DND-41 (cell line): ENCODE data around the gene KIF24.

Source experiments
- ATAC-seq: fragments of 200-7000 bp; cut with Tn5 transposase; 3 replicates; pipeline ENCODE4 v1.9.1; 2021; ENCODE audit warnings: low read depth; ENCODE audit not compliant: insufficient read depth
- DNase-seq: peaks from one replicate; pipeline ENCODE4 v3.0.0-alpha.2; 2020
- H2AFZ ChIP-seq: 2 replicates; pipeline ENCODE4 v1.6.0; 2012; ENCODE audit warnings: low read depth, low read length
- H3K27ac ChIP-seq: 2 replicates; pipeline ENCODE4 v1.5.1; 2012; ENCODE audit warnings: low read length, inconsistent platforms
- H3K27me3 ChIP-seq: fragments of 200-600 bp; sonication (generic); 2 replicates; pipeline ENCODE4 v1.6.0; 2012; ENCODE audit warnings: low read length, mild to moderate bottlenecking, inconsistent platforms; ENCODE audit not compliant: insufficient read depth, poor library complexity
- H3K36me3 ChIP-seq: 2 replicates; pipeline ENCODE4 v1.5.1; 2012; ENCODE audit warnings: low read length, inconsistent platforms; ENCODE audit not compliant: insufficient read depth
- H3K4me1 ChIP-seq: 2 replicates; pipeline ENCODE4 v1.5.1; 2012; ENCODE audit warnings: mild to moderate bottlenecking, low read length; ENCODE audit not compliant: insufficient read depth
- H3K4me2 ChIP-seq: 2 replicates; pipeline ENCODE4 v1.6.0; 2012; ENCODE audit warnings: mild to moderate bottlenecking, moderate library complexity, low read length, inconsistent platforms; ENCODE audit not compliant: insufficient read depth
- H3K4me3 ChIP-seq, 2 experiments: fragments of 200-600 bp in 1 of 2; shearing (Covaris generic) in 1 of 2; 2 replicates each; pipeline ENCODE4 v1.5.1; 2012 to 2016; ENCODE audit warnings: inconsistent platforms in 2 of 2, low read length in 2 of 2, mild to moderate bottlenecking in 2 of 2, low read depth in 1 of 2, moderate library complexity in 1 of 2
- H3K79me2 ChIP-seq: 2 replicates; pipeline ENCODE4 v1.6.0; 2012; ENCODE audit warnings: low read length, inconsistent platforms; ENCODE audit not compliant: insufficient read depth
- H3K9ac ChIP-seq: 2 replicates; pipeline ENCODE4 v1.6.0; 2012; ENCODE audit warnings: low read depth, mild to moderate bottlenecking, inconsistent platforms, low read length, moderate library complexity
- H3K9me3 ChIP-seq: 2 replicates; pipeline ENCODE4 v1.5.1; 2012; ENCODE audit warnings: low read length, moderate library complexity, mild to moderate bottlenecking, inconsistent platforms; ENCODE audit not compliant: insufficient read depth, severe bottlenecking
- H4K20me1 ChIP-seq: 2 replicates; pipeline ENCODE4 v1.6.0; 2012; ENCODE audit warnings: low read length; ENCODE audit not compliant: insufficient read depth
- EZH2 ChIP-seq: IDR thresholded peaks from 3 replicates; pipeline ENCODE4 v1.6.1; 2012; ENCODE audit warnings: borderline replicate concordance, low read depth, mild to moderate bottlenecking, moderate library complexity, low read length, inconsistent platforms; ENCODE audit not compliant: severe bottlenecking
- TF ChIP-seq, protein P1 (sequence below): IDR thresholded peaks from 2 replicates; pipeline ENCODE4 v1.5.1; 2012; ENCODE audit warnings: borderline replicate concordance, low read length, moderate library complexity, mild to moderate bottlenecking; ENCODE audit not compliant: poor library complexity, severe bottlenecking; ENCODE audit errors: extremely low read depth

Gene KIF24

GRCh38 chr9:34371886-34372466 lies 42.9 kb upstream of the KIF24 start:
- Histone ChIP-seq H3K79me2 (no peaks in the 10 kb centered on the region), H3K9me3 (no peaks in the 10 kb centered on the region), H3K4me2 (no peak overlapping the region), H3K4me3 (no peak overlapping the region), H3K4me1 (peaks cover 17% of the 10 kb centered on the region), H2AFZ (no peak overlapping the region), H3K9ac (no peak overlapping the region), H3K36me3 (no peaks in the 10 kb centered on the region), H3K27me3 (no peaks in the 10 kb centered on the region), H4K20me1 (0 out of 2 replicates have a peak, but pooled peaks cover 7% of the 10 kb centered on the region), H3K27ac (no peak overlapping the region)
- TF ChIP-seq, protein P1, sequence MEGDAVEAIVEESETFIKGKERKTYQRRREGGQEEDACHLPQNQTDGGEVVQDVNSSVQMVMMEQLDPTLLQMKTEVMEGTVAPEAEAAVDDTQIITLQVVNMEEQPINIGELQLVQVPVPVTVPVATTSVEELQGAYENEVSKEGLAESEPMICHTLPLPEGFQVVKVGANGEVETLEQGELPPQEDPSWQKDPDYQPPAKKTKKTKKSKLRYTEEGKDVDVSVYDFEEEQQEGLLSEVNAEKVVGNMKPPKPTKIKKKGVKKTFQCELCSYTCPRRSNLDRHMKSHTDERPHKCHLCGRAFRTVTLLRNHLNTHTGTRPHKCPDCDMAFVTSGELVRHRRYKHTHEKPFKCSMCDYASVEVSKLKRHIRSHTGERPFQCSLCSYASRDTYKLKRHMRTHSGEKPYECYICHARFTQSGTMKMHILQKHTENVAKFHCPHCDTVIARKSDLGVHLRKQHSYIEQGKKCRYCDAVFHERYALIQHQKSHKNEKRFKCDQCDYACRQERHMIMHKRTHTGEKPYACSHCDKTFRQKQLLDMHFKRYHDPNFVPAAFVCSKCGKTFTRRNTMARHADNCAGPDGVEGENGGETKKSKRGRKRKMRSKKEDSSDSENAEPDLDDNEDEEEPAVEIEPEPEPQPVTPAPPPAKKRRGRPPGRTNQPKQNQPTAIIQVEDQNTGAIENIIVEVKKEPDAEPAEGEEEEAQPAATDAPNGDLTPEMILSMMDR = no peak
- TF ChIP-seq EZH2 = no peak
- DNase-seq (no peak), ATAC-seq (no peak)

- H2AFZ ChIP-seq = no peak overlapping the region
- no peak overlapping the region for H3K4me2 ChIP-seq
- ATAC-seq = no peak
These were observed 42.2 kb upstream of the KIF24 start for GRCh38 chr9:34370970-34371880.

GRCh38 chr9:34370335-34370969 lies 41.4 kb upstream of the KIF24 start:
- H3K27me3 ChIP-seq = no peaks in the 10 kb centered on the region
- ATAC-seq = no peak
- H3K9ac ChIP-seq = no peak overlapping the region
- H3K79me2 ChIP-seq = no peaks in the 10 kb centered on the region
- TF ChIP-seq EZH2 = no peak
- TF ChIP-seq, protein P1 = no peak
- no peaks in the 10 kb centered on the region for H4K20me1 ChIP-seq
- no peak overlapping the region for H2AFZ ChIP-seq
- H3K9me3 ChIP-seq = no peaks in the 10 kb centered on the region
- DNase-seq = no peak
- no peaks in the 10 kb centered on the region for H3K36me3 ChIP-seq
- no peak overlapping the region for H3K27ac ChIP-seq
- H3K4me2 ChIP-seq = no peak overlapping the region
- H3K4me1 ChIP-seq = peaks cover 6% of the 10 kb centered on the region; the same call in 1 of the 2 replicates
- no peak overlapping the region for H3K4me3 ChIP-seq

More at GRCh38 chr9:34370970-34371880, 42.2 kb upstream of the KIF24 start:
- H3K27me3 ChIP-seq = no peaks in the 10 kb centered on the region
- TF ChIP-seq, protein P1 = no peak
- no peak for TF ChIP-seq EZH2
- no peaks in the 10 kb centered on the region for H3K36me3 ChIP-seq
- H3K9me3 ChIP-seq = no peaks in the 10 kb centered on the region
- DNase-seq = no peak
- H3K79me2 ChIP-seq = no peaks in the 10 kb centered on the region
- 0 out of 2 replicates have a peak, but pooled peaks cover 6% of the 10 kb centered on the region for H4K20me1 ChIP-seq
- no peak overlapping the region for H3K27ac ChIP-seq
- no peak overlapping the region for H3K9ac ChIP-seq
- H3K4me1 ChIP-seq = peaks cover 12% of the 10 kb centered on the region
- no peak overlapping the region for H3K4me3 ChIP-seq
